A549 (cell line): ENCODE measurements around the gene UBASH3B. TPM values are rescaled to one million over a fixed set of nuclear protein-coding genes. Genes with fewer than 3 reads are reported as not detected.
A peak's percentile ranks its signal among the peaks of the same experiment; 100 is the strongest.

Experiments
- ATAC-seq, 2 experiments: fragments of 200-7000 bp in 1 of 2; fragments of >200 bp in 1 of 2; cut with Nextera tagmentation in 1 of 2; cut with Tn5 transposase in 1 of 2; 3 replicates each; pipeline versions ENCODE4 v1.8.0 to v1.9.1; 2018 to 2020; ENCODE audit warnings: mild to moderate bottlenecking in 1 of 2, moderate library complexity in 1 of 2
- CTCF ChIA-PET: fragments of 300-600 bp; sonication (Branson Sonifier 250); formaldehyde crosslinking; extraction: SDS; loops from one replicate; lab custom pipeline; 2021; ENCODE audit warnings: antibody characterized with exemption, inconsistent platforms; lab: Yijun Ruan, JAX
- POLR2A ChIA-PET: fragments of 350-600 bp; formaldehyde crosslinking; extraction: SDS; loops from one replicate; lab custom pipeline; 2021; ENCODE audit warnings: antibody characterized with exemption, inconsistent platforms; lab: Yijun Ruan, JAX
- DNase-seq, 2 experiments: peaks; one replicate each; pipeline versions ENCODE4 v3.0.0 to v3.0.0-alpha.2; 2011 to 2016; ENCODE audit warnings: low read depth in 1 of 2, low spot score in 1 of 2
- FAIRE-seq: peaks from 2 replicates; lab custom pipeline; 2011; peaks lifted over from hg19 to GRCh38; lab: Jason Lieb, UNC
- H3K27ac ChIP-seq, 2 experiments: fragments of >200 bp; sonication (Bioruptor Twin); formaldehyde crosslinking; 3 replicates each; pipeline ENCODE4 v1.5.1; 2016 to 2017
- H3K4me1 ChIP-seq: fragments of >200 bp; sonication (Bioruptor Twin); formaldehyde crosslinking; 3 replicates; pipeline ENCODE4 v1.6.1; 2016
- H3K4me2 ChIP-seq: fragments of >200 bp; sonication (Bioruptor Twin); formaldehyde crosslinking; 3 replicates; pipeline ENCODE4 v1.6.1; 2016
- H3K4me3 ChIP-seq: fragments of >200 bp; sonication (Bioruptor Twin); formaldehyde crosslinking; 3 replicates; pipeline ENCODE4 v1.5.1; 2016
- H3K9me3 ChIP-seq: fragments of >200 bp; sonication (Bioruptor Twin); formaldehyde crosslinking; 3 replicates; pipeline ENCODE4 v1.6.1; 2016
- BCL3 ChIP-seq: fragments of >200 bp; sonication (Bioruptor Twin); formaldehyde crosslinking; IDR thresholded peaks from 3 replicates; pipeline ENCODE4 v1.6.1; 2016
- CBX2 ChIP-seq: fragments of 200-600 bp; sonication (generic); IDR thresholded peaks from 2 replicates; pipeline ENCODE4 v1.6.1; 2016; ENCODE audit warnings: low read depth, mild to moderate bottlenecking, borderline replicate concordance
- CHD4 ChIP-seq: fragments of 200-600 bp; sonication (generic); IDR thresholded peaks from 2 replicates; pipeline ENCODE4 v1.6.1; 2016; ENCODE audit warnings: antibody characterized with exemption, mild to moderate bottlenecking, borderline replicate concordance
- EHMT2 ChIP-seq: fragments of 200-600 bp; sonication (generic); IDR thresholded peaks from 2 replicates; pipeline ENCODE4 v1.6.1; 2016; ENCODE audit warnings: antibody characterized with exemption, low read depth, mild to moderate bottlenecking, moderate library complexity
- ELK1 ChIP-seq: fragments of 150-350 bp; IDR thresholded peaks from 2 replicates; pipeline ENCODE4 v1.6.1; 2014; ENCODE audit warnings: low read depth, mild to moderate bottlenecking, low read length
- EP300 ChIP-seq, 2 experiments: fragments of >200 bp; sonication (Bioruptor Twin); formaldehyde crosslinking; IDR thresholded peaks; 2 replicates in 1 of 2; 3 replicates in 1 of 2; pipeline ENCODE4 v1.6.1; 2016 to 2017
- FOSB ChIP-seq: fragments of 250-450 bp; sonication (Bioruptor Pico); IDR thresholded peaks from 2 replicates; pipeline ENCODE4 v1.5.0; 2020; ENCODE audit warnings: mild to moderate bottlenecking, moderate library complexity
- FOSL2 ChIP-seq, 2 experiments: fragments of 450-650 bp in 1 of 2; fragments of >200 bp in 1 of 2; sonication (Bioruptor Twin) in 1 of 2; formaldehyde crosslinking; IDR thresholded peaks; 2 replicates each; pipeline versions ENCODE4 v1.5.0 to v1.6.1; 2016 to 2020; ENCODE audit warnings: mild to moderate bottlenecking in 1 of 2, moderate library complexity in 1 of 2
- FOXS1 ChIP-seq: fragments of 250-450 bp; sonication (Bioruptor Pico); IDR thresholded peaks from 2 replicates; pipeline ENCODE4 v1.5.0; 2020; ENCODE audit warnings: mild to moderate bottlenecking, moderate library complexity
- GATA3 ChIP-seq: IDR thresholded peaks from 2 replicates; pipeline ENCODE4 v1.6.1; 2012; ENCODE audit warnings: borderline replicate concordance
- HES2 ChIP-seq: fragments of >200 bp; sonication (Bioruptor Twin); formaldehyde crosslinking; IDR thresholded peaks from 2 replicates; pipeline ENCODE4 v1.6.1; 2016
- HEYL ChIP-seq: fragments of 250-450 bp; sonication (Bioruptor Pico); IDR thresholded peaks from 2 replicates; pipeline ENCODE4 v1.8.0; 2021; ENCODE audit warnings: mild to moderate bottlenecking, moderate library complexity
- HMGXB4 ChIP-seq: fragments of 250-450 bp; sonication (Bioruptor Pico); IDR thresholded peaks from 2 replicates; pipeline ENCODE4 v1.5.0; 2021; ENCODE audit warnings: mild to moderate bottlenecking, moderate library complexity, borderline replicate concordance
- HOXA7 ChIP-seq: fragments of 250-450 bp; sonication (Bioruptor Pico); IDR thresholded peaks from 2 replicates; pipeline ENCODE4 v1.5.0; 2020; ENCODE audit warnings: mild to moderate bottlenecking, moderate library complexity
- HOXB13 ChIP-seq: fragments of 250-450 bp; sonication (Bioruptor Pico); IDR thresholded peaks from 2 replicates; pipeline ENCODE4 v1.5.0; 2020; ENCODE audit warnings: low read depth, mild to moderate bottlenecking, moderate library complexity
- HOXB5 ChIP-seq: fragments of 250-450 bp; sonication (Bioruptor Pico); IDR thresholded peaks from 2 replicates; pipeline ENCODE4 v1.5.0; 2020; ENCODE audit warnings: mild to moderate bottlenecking, moderate library complexity
- JUN ChIP-seq, 2 experiments: fragments of >200 bp; sonication (Bioruptor Twin); formaldehyde crosslinking; IDR thresholded peaks; 2 replicates in 1 of 2; 3 replicates in 1 of 2; pipeline ENCODE4 v1.6.1; 2016 to 2017
- KDM1A ChIP-seq: fragments of 200-600 bp; sonication (generic); IDR thresholded peaks from 2 replicates; pipeline ENCODE4 v1.6.1; 2016; ENCODE audit warnings: low read depth, mild to moderate bottlenecking
- KDM5A ChIP-seq: fragments of 200-600 bp; sonication (generic); IDR thresholded peaks from 2 replicates; pipeline ENCODE4 v1.6.1; 2016; ENCODE audit warnings: antibody characterized with exemption, mild to moderate bottlenecking
- MAX ChIP-seq: IDR thresholded peaks from 2 replicates; pipeline ENCODE4 v1.6.1; 2012
- MYC ChIP-seq: IDR thresholded peaks from 2 replicates; pipeline ENCODE4 v1.6.1; 2012; ENCODE audit warnings: mild to moderate bottlenecking, inconsistent platforms, low read length, improper control_type of control experiment, borderline replicate concordance
- NFE2L2 ChIP-seq: fragments of 150-350 bp; conservative IDR thresholded peaks from 2 replicates; pipeline ENCODE4 v1.6.1; 2014; ENCODE audit warnings: low read length
- NR3C1 ChIP-seq: fragments of >200 bp; sonication (Bioruptor Twin); formaldehyde crosslinking; IDR thresholded peaks from 3 replicates; pipeline ENCODE4 v1.6.1; 2017
- POLR2A ChIP-seq: IDR thresholded peaks from 2 replicates; pipeline ENCODE4 v1.6.1; 2012; ENCODE audit warnings: mild to moderate bottlenecking, low read length
- RAD21 ChIP-seq, 2 experiments: fragments of >200 bp in 1 of 2; sonication (Bioruptor Twin) in 1 of 2; formaldehyde crosslinking in 1 of 2; IDR thresholded peaks in 1 of 2; conservative IDR thresholded peaks in 1 of 2; 2 replicates in 1 of 2; 3 replicates in 1 of 2; pipeline ENCODE4 v1.6.1; 2012 to 2018; ENCODE audit warnings: inconsistent platforms in 1 of 2
- RARB ChIP-seq: fragments of 250-450 bp; sonication (Bioruptor Pico); IDR thresholded peaks from 2 replicates; pipeline ENCODE4 v1.8.0; 2021; ENCODE audit warnings: mild to moderate bottlenecking, moderate library complexity
- RNF2 ChIP-seq: fragments of 200-600 bp; sonication (generic); IDR thresholded peaks from 2 replicates; pipeline ENCODE4 v1.6.1; 2016; ENCODE audit warnings: low read depth, mild to moderate bottlenecking, antibody characterized with exemption, moderate library complexity, borderline replicate concordance
- SREBF2 ChIP-seq: fragments of 450-650 bp; IDR thresholded peaks from 2 replicates; pipeline ENCODE4 v1.6.1; 2014; ENCODE audit warnings: mild to moderate bottlenecking, moderate library complexity
- TP53 ChIP-seq: fragments of 250-450 bp; sonication (Bioruptor Pico); IDR thresholded peaks from 2 replicates; pipeline ENCODE4 v1.5.0; 2021; ENCODE audit warnings: mild to moderate bottlenecking, moderate library complexity
- USF2 ChIP-seq: fragments of 450-650 bp; IDR thresholded peaks from 2 replicates; pipeline ENCODE4 v1.6.1; 2014; ENCODE audit warnings: antibody characterized with exemption
- ZFP36 ChIP-seq: fragments of 450-650 bp; IDR thresholded peaks from 2 replicates; pipeline ENCODE4 v1.6.1; 2014; ENCODE audit warnings: borderline replicate concordance; ENCODE audit not compliant: partially characterized antibody
- ZNF302 ChIP-seq: fragments of 250-450 bp; sonication (Bioruptor Pico); IDR thresholded peaks from 2 replicates; pipeline ENCODE4 v1.9.0; 2021; ENCODE audit warnings: inconsistent platforms, mild to moderate bottlenecking, moderate library complexity
- ZSCAN20 ChIP-seq: fragments of 250-450 bp; sonication (Bioruptor Pico); IDR thresholded peaks from 2 replicates; pipeline ENCODE4 v1.8.0; 2022; ENCODE audit warnings: mild to moderate bottlenecking, moderate library complexity
- WGBS: methylation state at CpG from one replicate; pipeline ENCODE4 v1.1.6; 2017; ENCODE audit errors: missing lambda C conversion rate; 5-methylcytosine and 5-hydroxymethylcytosine counted together
- polyA plus RNA-seq, 4 experiments: library from polyadenylated mRNA; depleted of rRNA in 3 of 4; stranded (reverse); fragments of >200 nt; fragmentation: RNase III in 1 of 4; extraction: RNeasy Plus Mini Kit Qiagen cat#74134 plus additional on column Dnase treatment in 1 of 4; gene quantifications; 2 replicates in 3 of 4; 3 replicates in 1 of 4; pipeline ENCODE4 v1.2.3, GENCODE V29; 2011 to 2017

The UBASH3B gene
- polyA plus RNA-seq, 2 of the 4 experiments (the other 2 are of a cell fraction) = 33.4 to 43.0 TPM

DNA sequence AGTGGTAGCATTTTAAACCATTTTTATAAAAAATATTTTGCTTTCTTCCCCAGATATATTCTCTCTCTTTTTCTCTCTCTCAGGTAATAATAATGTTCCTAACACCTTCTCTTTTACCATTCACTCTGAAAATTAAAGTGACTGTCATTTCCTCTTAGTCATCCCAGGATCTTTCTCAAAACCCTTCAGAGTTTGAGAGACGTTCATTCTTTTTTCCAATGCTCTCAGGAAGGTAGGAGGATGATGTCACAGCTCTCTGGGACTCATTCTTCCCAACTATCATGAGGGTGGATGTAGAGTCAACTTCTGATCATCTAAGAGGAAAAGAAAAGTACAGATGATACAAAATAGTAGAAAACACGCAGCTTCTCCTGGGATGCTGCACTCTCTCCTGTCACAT, 122.6 kb downstream of the UBASH3B start (continued):
- no peak for TF ChIP-seq HMGXB4
- no peak for TF ChIP-seq GATA3
- TF ChIP-seq RAD21 (conservative IDR thresholded peaks at IDR 0.05 in 1 of 2, IDR thresholded peaks at IDR 0.05 in 1 of 2) = no peak
- TF ChIP-seq MAX = no peak
- TF ChIP-seq JUN (IDR thresholded peaks at IDR 0.05) = no peak
- no peak for TF ChIP-seq USF2
- TF ChIP-seq, all 56 proteins: peak for 0

GRCh38 chr11:122779047-122779629, 123.6 kb downstream of the UBASH3B start:
- H3K4me1 ChIP-seq = peaks cover 30% of the 10 kb centered on the region

GRCh38 chr11:122780296-122780949, 124.9 kb downstream of the UBASH3B start:
- H3K4me3 ChIP-seq = no peak overlapping the region
- ATAC-seq (peak; percentile 42 to 54; a peak in 4 of 6 replicates), DNase-seq (no peak), FAIRE-seq (no peak)
- TF ChIP-seq POLR2A (no peak), RNF2 (no peak), NFE2L2 (no peak), FOXS1 (CRISPR knock-in tag) (no peak), SREBF2 (no peak), HEYL (no peak), CBX2 (no peak), ZSCAN20 (no peak), KDM5A (no peak), ELK1 (no peak), ZFP36 (no peak), TP53 (no peak), HOXB13 (CRISPR knock-in tag) (no peak), HES2 (no peak)
- no peak overlapping the region for H3K4me2 ChIP-seq
- H3K27ac ChIP-seq = peak overlapping the region in 1 of 2 experiments; percentile 68; a peak in 3 of 6 replicates
- H3K4me1 ChIP-seq = peaks cover 32% of the 10 kb centered on the region
- 87% methylated on average over 10 of the region's 10 CpGs for WGBS
- H3K9me3 ChIP-seq = no peaks in the 10 kb centered on the region
- CTCF ChIA-PET = interaction anchor here (0.7 to 6.2 kb wide), 33 partner anchors 9 to 200 kb away, joined by 3 to 57 read pairs (median 8); partner anchors contain the start of gene UBASH3B
- POLR2A ChIA-PET = interaction anchor here (1.2 to 2.6 kb wide), 2 partner anchors 116 to 125 kb away, joined by 3 to 14 read pairs; partner anchors contain the start of gene UBASH3B

More at GRCh38 chr11:122779047-122779629, 123.6 kb downstream of the UBASH3B start:
- H3K9me3 ChIP-seq = no peaks in the 10 kb centered on the region
- no peak for ATAC-seq
- H3K27ac ChIP-seq = no peak overlapping the region
- 95% methylated on average over 12 of the region's 12 CpGs for WGBS
- H3K4me2 ChIP-seq = no peak overlapping the region
- DNase-seq = no peak
- FAIRE-seq = no peak
- TF ChIP-seq NFE2L2 = no peak
- TF ChIP-seq FOSB (CRISPR knock-in tag) = no peak
- no peak for TF ChIP-seq EP300 (IDR thresholded peaks at IDR 0.05)
- no peak for TF ChIP-seq NR3C1
- no peak for TF ChIP-seq ZFP36
- no peak for TF ChIP-seq ZNF302 (CRISPR knock-in tag)
- no peak for TF ChIP-seq HOXA7 (CRISPR knock-in tag)
- TF ChIP-seq FOSL2 (IDR thresholded peaks at IDR 0.05) = no peak
- no peak for TF ChIP-seq FOSL2 (CRISPR knock-in tag; IDR thresholded peaks at IDR 0.05)
- TF ChIP-seq KDM1A = no peak
- TF ChIP-seq CHD4 = no peak
- no peak for TF ChIP-seq MYC
- no peak for TF ChIP-seq TP53
- no peak for TF ChIP-seq EHMT2
- no peak for TF ChIP-seq HES2
- no peak for TF ChIP-seq BCL3
- TF ChIP-seq RARB (CRISPR knock-in tag) = no peak
- no peak for TF ChIP-seq GATA3
- TF ChIP-seq HOXB5 (CRISPR knock-in tag) = no peak
- TF ChIP-seq, all 56 proteins: peak for 0
- CTCF ChIA-PET = interaction anchor here (1.1 to 6.2 kb wide), 10 partner anchors 16 to 150 kb away, joined by 3 to 57 read pairs (median 12); no protein-coding TSS in a partner anchor
- no peak overlapping the region for H3K4me3 ChIP-seq
- POLR2A ChIA-PET = interaction anchor here (2.6 kb wide), 1 partner anchor 123 kb away, joined by 14 read pairs; the partner anchor contains the start of gene UBASH3B
